RWPE2 (cell line): ENCODE results near the gene ENO2.
A peak's percentile ranks its signal among the peaks of the same experiment; 100 is the strongest.
"Not testable (repeated sequence)": the region's sequence is repeated elsewhere in the genome, so short reads cannot be mapped to it uniquely, and the experiment has no call there.

Experiments
- ATAC-seq: fragments of 200-7000 bp; cut with Tn5 transposase; 3 replicates; pipeline ENCODE4 v1.9.1; 2021; ENCODE audit warnings: low read depth
- DNase-seq: peaks from one replicate; pipeline ENCODE4 v3.0.0-alpha.2; 2020; ENCODE audit warnings: low spot score
- H3K27ac ChIP-seq: fragments of 450-650 bp; 2 replicates; pipeline ENCODE4 v1.5.1; 2017; ENCODE audit warnings: mild to moderate bottlenecking; ENCODE audit not compliant: poor library complexity, severe bottlenecking
- H3K27me3 ChIP-seq: fragments of 250-450 bp; sonication (Bioruptor Pico); 2 replicates; pipeline ENCODE4 v1.5.1; 2021; ENCODE audit warnings: mild to moderate bottlenecking, moderate library complexity; ENCODE audit not compliant: insufficient read depth, poor library complexity, severe bottlenecking
- H3K36me3 ChIP-seq: fragments of 250-450 bp; sonication (Bioruptor Pico); 2 replicates; pipeline ENCODE4 v1.5.1; 2020; ENCODE audit warnings: low read depth, mild to moderate bottlenecking, moderate library complexity
- H3K4me1 ChIP-seq: fragments of 250-450 bp; sonication (Bioruptor Pico); 2 replicates; pipeline ENCODE4 v1.5.1; 2021; ENCODE audit warnings: mild to moderate bottlenecking, moderate library complexity; ENCODE audit not compliant: insufficient read depth, poor library complexity, severe bottlenecking
- H3K4me3 ChIP-seq: fragments of 250-450 bp; sonication (Bioruptor Pico); 2 replicates; pipeline ENCODE4 v1.5.1; 2021; ENCODE audit warnings: mild to moderate bottlenecking, moderate library complexity; ENCODE audit not compliant: severe bottlenecking
- H3K9me3 ChIP-seq: fragments of 250-450 bp; sonication (Bioruptor Pico); 2 replicates; pipeline ENCODE4 v1.5.1; 2021; ENCODE audit warnings: mild to moderate bottlenecking, moderate library complexity; ENCODE audit not compliant: severe bottlenecking
- CTCF ChIP-seq: fragments of 450-650 bp; IDR thresholded peaks from one replicate; pipeline ENCODE4 v1.5.1; 2017; ENCODE audit warnings: mild to moderate bottlenecking, moderate library complexity; ENCODE audit not compliant: poor library complexity, severe bottlenecking

Gene ENO2

DNA sequence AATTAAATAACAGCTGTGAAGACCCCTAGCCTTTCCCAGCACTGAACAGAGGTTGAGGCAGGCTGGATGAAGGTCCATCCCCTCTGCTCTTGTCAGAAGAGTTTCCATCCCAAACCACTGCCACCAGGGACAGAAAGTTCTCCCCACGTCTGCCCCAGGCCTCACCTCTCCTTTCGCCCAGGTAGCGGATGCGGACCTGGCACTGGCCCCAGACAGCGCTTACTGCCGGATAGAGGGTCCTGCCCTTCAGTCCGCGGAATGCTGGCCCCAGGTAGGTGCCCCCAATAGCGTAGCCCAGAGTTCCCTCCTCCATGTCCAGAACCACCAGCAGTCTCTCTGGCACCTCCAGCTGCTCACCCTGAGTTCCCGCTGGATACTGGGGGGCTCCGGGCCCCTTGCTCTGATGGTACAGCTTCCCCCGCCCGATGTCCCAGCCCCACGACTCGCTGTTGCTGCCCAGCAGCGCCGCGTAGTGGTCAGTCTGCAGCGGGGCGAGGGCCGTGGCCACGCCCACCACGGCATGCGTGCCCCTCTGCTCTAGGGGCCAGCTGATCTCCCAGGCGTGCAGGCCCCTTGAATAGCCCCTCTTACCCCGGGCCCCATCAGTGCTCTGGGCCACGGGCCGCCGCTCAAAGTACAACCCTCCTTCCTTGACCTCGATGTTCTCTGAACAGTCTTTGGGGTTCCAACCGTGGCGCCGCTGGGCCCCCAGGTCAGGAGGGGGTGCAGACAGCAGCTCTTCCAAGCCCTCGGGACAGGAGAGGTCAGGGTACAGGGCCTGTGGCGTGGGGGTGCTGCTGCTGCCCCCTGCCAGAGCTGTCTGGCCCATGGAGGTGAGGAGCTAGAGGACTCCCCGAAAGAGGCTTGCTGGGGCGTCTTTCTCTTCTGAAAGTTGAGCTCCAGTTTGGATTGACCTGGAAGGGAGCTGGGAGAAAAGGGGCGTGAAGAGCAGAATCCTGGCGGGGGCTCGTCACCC lies 42.0 kb upstream of the ENO2 start:
- Histone ChIP-seq H3K27ac (peak overlapping the region; percentile 88), H3K9me3 (no peaks in the 10 kb centered on the region), H3K36me3 (peaks cover 31% of the 10 kb centered on the region), H3K4me1 (peaks cover 6% of the 10 kb centered on the region), H3K4me3 (peak overlapping the region; percentile 49), H3K27me3 (no peaks in the 10 kb centered on the region)
- ATAC-seq = peak; percentile 25
- TF ChIP-seq CTCF = peak; percentile 98
- DNase-seq = peak; percentile 80

DNA sequence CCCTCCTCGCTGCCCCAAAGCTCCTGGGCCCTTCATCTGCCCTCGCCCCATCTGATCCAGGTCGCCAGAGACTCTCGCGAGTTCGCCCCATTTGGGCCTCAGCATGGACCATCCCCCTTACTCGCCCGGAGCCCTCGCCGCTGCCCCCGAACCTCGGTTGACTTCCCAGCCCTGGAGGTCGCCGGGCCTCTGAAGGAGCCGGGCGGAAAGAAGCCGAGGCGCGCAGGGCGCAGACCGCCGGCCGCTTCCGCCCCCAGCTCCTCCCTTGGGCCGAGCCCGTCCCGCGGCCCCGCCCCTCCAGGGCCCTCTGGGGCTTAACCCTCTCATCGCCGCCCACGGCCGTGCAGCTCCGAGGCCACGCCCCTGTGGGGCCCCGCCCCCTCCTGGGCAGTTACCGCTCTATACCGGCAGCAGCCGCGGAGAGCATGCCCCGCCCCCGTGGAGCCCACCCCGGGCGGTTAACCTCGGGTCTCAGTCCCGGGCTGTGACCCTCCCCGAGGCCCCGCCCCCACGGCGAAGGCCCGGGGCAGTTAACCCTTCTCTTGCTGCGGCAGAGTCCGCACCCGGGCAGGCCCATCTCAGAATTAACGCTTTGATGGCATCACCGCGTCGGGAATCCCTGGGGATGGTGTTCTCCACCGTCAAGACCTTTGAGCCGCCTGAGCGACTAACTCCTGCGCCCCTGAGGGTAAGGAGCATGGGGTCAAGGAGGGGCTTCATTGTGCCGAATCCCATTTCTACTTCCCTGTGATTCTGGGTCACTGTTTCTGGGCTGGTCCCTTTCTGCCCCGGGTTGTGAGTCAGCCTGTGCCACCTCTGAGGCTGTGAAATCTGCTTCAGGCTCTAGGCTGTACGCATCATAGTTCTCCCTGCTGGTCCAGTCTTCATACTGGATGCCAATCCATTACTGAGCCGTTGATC lies 41.0 kb upstream of the ENO2 start, which contains the start of gene SPSB2:
Gene SPSB2, minus strand, starts transcription at position 210 of the 921 bp plus-strand sequence. CDS start 402 bp downstream, outside the sequence.
- TF ChIP-seq CTCF = no peak
- H3K27ac ChIP-seq = peak within 1 kb of the TSS; percentile 88
- no peaks in the 10 kb centered on the region for H3K9me3 ChIP-seq
- H3K27me3 ChIP-seq = no peaks in the 10 kb centered on the region
- DNase-seq = peak; percentile 95
- H3K4me1 ChIP-seq = peaks cover 6% of the 10 kb centered on the region
- H3K36me3 ChIP-seq = peaks cover 28% of the 10 kb centered on the region
- ATAC-seq = peak; percentile 72
- H3K4me3 ChIP-seq = peak within 1 kb of the TSS; percentile 49

- H3K9me3 ChIP-seq, ATAC-seq, H3K4me1 ChIP-seq, H3K27me3 ChIP-seq, DNase-seq: not testable (repeated sequence)
- Histone ChIP-seq H3K4me3 (peak overlapping the region; percentile 49), H3K36me3 (peaks cover 21% of the 10 kb centered on the region), H3K27ac (peak overlapping the region; percentile 88)
These were observed 40.4 kb upstream of the ENO2 start for GRCh38 chr12:6874015-6874368.

GRCh38 chr12:6879824-6880223 lies 34.6 kb upstream of the ENO2 start:
- not testable (repeated sequence) for H3K4me3 ChIP-seq, H3K27ac ChIP-seq, ATAC-seq, H3K9me3 ChIP-seq, H3K36me3 ChIP-seq, H3K4me1 ChIP-seq, H3K27me3 ChIP-seq, DNase-seq

DNA sequence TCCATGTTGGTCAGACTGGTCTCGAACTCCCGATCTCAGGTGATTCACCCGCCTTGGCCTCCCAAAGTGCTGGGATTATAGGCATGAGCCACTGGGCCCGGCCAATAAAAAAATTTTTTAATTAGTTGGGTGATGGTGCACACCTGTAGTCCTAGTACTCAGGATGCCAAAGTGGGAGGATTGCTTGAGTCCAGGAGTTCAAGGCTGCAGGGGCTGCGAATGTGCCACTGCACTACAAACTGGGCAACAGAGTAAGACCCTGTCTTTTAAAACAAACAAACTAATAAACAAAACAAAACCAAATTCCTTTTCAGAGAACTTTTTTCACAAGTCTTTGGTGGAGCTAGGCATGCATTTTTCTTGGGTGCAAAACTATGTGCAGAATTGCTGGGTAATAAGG lies 31.1 kb upstream of the ENO2 start:
- no peak overlapping the region for H3K4me3 ChIP-seq
- H3K27ac ChIP-seq = no peak overlapping the region
- no peaks in the 10 kb centered on the region for H3K36me3 ChIP-seq
- H3K4me1 ChIP-seq = no peaks in the 10 kb centered on the region
- no peaks in the 10 kb centered on the region for H3K27me3 ChIP-seq
- no peak for DNase-seq
- TF ChIP-seq CTCF = no peak
- no peak for ATAC-seq
- no peaks in the 10 kb centered on the region for H3K9me3 ChIP-seq
